Measurements from ENCODE around the gene GRAMD1B.

- TF ChIP-seq, protein P1, sequence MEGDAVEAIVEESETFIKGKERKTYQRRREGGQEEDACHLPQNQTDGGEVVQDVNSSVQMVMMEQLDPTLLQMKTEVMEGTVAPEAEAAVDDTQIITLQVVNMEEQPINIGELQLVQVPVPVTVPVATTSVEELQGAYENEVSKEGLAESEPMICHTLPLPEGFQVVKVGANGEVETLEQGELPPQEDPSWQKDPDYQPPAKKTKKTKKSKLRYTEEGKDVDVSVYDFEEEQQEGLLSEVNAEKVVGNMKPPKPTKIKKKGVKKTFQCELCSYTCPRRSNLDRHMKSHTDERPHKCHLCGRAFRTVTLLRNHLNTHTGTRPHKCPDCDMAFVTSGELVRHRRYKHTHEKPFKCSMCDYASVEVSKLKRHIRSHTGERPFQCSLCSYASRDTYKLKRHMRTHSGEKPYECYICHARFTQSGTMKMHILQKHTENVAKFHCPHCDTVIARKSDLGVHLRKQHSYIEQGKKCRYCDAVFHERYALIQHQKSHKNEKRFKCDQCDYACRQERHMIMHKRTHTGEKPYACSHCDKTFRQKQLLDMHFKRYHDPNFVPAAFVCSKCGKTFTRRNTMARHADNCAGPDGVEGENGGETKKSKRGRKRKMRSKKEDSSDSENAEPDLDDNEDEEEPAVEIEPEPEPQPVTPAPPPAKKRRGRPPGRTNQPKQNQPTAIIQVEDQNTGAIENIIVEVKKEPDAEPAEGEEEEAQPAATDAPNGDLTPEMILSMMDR (conservative IDR thresholded peaks at IDR 0.05; ENCODE audit: low read depth, low read length): no peak
- no peak for TF ChIP-seq EZH2phosphoT487 (IDR thresholded peaks at IDR 0.05; ENCODE audit: borderline replicate concordance, low read length)
These were observed 241.5 kb downstream of the GRAMD1B start for GRCh38 chr11:123671534-123671933.
